B cell (primary cell): ENCODE data around the gene VAV2.

Experiments used
- EZH2 ChIP-seq: IDR thresholded peaks from 2 replicates; pipeline ENCODE4 v1.6.1; 2012; ENCODE audit warnings: borderline replicate concordance, low read depth, mild to moderate bottlenecking, moderate library complexity, low read length; ENCODE audit not compliant: insufficient read depth, poor library complexity, severe bottlenecking
- TF ChIP-seq, protein P1 (sequence below): fragments of 200-600 bp; IDR thresholded peaks from one replicate; pipeline ENCODE4 v1.8.0; 2022; ENCODE audit warnings: antibody characterized with exemption, mild to moderate bottlenecking

DNA sequence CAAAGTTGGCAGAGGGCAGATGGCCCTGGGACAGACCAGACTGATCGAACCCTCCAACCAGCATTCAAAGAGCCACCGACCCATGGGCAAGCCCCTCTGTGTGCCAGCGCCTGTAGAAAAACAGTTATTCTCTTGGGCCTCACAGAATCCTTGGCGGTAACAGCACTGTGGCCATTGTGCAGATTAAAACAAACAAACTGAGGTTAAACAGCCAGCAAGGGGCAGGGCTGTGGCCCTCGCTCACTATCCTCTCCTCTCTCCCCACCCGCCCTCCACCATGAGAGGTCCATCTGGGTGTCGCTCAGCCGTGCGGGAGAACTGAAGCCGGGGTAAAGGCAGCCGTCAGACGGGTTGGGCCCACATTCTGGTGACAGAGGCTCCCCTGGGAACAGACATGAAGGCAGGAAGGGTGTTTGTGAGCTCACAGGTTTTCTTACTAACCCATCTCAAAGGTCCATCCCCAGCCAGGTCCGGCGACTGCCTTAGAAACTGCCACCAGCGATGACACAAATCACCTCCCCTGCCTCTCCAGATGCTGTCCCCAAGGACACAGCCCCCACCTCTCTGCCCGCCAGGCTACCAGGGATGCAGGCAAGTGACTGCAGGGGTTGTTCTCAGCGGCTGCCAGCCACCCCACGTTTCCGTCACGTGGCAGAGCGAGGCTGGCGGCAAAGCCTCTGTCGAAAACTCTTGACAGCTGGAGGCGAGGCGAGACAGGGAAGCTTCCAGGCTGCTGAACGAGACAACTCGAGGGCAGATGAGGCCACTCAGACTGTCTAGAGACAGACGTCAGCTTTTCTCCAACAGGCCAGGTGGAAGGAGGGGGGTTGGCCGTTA is 178.2 kb downstream of the VAV2 start:
- TF ChIP-seq, protein P1, sequence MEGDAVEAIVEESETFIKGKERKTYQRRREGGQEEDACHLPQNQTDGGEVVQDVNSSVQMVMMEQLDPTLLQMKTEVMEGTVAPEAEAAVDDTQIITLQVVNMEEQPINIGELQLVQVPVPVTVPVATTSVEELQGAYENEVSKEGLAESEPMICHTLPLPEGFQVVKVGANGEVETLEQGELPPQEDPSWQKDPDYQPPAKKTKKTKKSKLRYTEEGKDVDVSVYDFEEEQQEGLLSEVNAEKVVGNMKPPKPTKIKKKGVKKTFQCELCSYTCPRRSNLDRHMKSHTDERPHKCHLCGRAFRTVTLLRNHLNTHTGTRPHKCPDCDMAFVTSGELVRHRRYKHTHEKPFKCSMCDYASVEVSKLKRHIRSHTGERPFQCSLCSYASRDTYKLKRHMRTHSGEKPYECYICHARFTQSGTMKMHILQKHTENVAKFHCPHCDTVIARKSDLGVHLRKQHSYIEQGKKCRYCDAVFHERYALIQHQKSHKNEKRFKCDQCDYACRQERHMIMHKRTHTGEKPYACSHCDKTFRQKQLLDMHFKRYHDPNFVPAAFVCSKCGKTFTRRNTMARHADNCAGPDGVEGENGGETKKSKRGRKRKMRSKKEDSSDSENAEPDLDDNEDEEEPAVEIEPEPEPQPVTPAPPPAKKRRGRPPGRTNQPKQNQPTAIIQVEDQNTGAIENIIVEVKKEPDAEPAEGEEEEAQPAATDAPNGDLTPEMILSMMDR = no peak
- TF ChIP-seq EZH2 = no peak
